ENCODE data around the gene ARPP21.

The ARPP21 gene

DNA sequence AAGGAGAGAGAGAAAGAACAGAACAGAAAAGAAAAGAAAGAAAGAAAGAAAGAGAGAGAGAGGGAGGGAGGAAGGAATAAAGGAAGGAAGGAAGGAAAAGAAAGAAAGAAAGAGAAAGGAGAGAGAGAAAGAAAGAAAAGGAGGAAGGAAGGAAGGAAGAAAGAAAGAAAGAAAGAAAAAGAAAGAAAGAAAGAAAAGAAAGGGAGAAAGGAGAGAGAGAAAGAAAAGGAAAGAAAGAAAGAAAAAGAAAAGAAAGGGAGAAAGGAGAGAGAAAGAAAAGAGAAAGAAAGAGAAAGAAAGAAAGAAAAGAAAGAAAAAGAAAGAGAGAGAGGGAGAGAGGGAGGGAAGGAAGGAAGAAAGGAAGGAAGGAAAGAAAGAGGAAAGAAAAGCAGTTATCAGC, 108.8 kb downstream of the ARPP21 start (continued):
- TF ChIP-seq, protein P1, sequence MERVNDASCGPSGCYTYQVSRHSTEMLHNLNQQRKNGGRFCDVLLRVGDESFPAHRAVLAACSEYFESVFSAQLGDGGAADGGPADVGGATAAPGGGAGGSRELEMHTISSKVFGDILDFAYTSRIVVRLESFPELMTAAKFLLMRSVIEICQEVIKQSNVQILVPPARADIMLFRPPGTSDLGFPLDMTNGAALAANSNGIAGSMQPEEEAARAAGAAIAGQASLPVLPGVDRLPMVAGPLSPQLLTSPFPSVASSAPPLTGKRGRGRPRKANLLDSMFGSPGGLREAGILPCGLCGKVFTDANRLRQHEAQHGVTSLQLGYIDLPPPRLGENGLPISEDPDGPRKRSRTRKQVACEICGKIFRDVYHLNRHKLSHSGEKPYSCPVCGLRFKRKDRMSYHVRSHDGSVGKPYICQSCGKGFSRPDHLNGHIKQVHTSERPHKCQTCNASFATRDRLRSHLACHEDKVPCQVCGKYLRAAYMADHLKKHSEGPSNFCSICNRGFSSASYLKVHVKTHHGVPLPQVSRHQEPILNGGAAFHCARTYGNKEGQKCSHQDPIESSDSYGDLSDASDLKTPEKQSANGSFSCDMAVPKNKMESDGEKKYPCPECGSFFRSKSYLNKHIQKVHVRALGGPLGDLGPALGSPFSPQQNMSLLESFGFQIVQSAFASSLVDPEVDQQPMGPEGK (CRISPR knock-in tag; IDR thresholded peaks at IDR 0.05; ENCODE audit: borderline replicate concordance): no peak
- TF ChIP-seq SNAI2 (CRISPR knock-in tag; IDR thresholded peaks at IDR 0.05) (no peak), OSR1 (CRISPR knock-in tag; IDR thresholded peaks at IDR 0.05) (no peak), TCF4 (CRISPR knock-in tag; IDR thresholded peaks at IDR 0.05; ENCODE audit: borderline replicate concordance) (no peak), CSDC2 (CRISPR knock-in tag; IDR thresholded peaks at IDR 0.05) (no peak)

DNA sequence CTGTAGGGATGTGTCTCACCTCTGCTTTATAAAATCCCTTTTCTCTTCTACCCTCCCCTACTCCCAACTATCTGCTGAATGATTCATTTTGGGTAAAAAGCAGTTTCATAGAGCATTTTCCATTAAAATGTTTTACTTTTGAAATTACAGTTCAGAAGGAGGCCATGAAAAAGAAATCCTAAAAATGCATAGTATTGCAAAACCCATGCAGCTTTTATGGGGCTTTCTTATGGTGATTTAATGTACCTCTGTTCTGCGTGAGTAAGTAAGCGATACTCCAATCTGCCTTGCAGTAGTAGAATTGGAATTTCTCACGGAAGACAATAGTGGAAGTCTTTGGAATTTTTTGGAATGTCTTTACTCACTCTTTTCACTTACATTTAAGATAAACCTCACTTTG, 111.9 kb downstream of the ARPP21 start:
- TF ChIP-seq ARNTL (CRISPR knock-in tag; IDR thresholded peaks at IDR 0.05; ENCODE audit: borderline replicate concordance, low read depth): no peak
- no peak for TF ChIP-seq ZFP30 (CRISPR knock-in tag; IDR thresholded peaks at IDR 0.05)
- TF ChIP-seq TCF4 (CRISPR knock-in tag; IDR thresholded peaks at IDR 0.05; ENCODE audit: borderline replicate concordance): no peak
- no peak for TF ChIP-seq ISL1 (CRISPR knock-in tag; IDR thresholded peaks at IDR 0.05)
- no peak for TF ChIP-seq RARB (CRISPR knock-in tag; IDR thresholded peaks at IDR 0.05)
- no peak for TF ChIP-seq ZNF8 (CRISPR knock-in tag; IDR thresholded peaks at IDR 0.05)
- TF ChIP-seq TOX (CRISPR knock-in tag; IDR thresholded peaks at IDR 0.05; ENCODE audit: borderline replicate concordance): no peak
- no peak for ATAC-seq

- TF ChIP-seq, protein P2, sequence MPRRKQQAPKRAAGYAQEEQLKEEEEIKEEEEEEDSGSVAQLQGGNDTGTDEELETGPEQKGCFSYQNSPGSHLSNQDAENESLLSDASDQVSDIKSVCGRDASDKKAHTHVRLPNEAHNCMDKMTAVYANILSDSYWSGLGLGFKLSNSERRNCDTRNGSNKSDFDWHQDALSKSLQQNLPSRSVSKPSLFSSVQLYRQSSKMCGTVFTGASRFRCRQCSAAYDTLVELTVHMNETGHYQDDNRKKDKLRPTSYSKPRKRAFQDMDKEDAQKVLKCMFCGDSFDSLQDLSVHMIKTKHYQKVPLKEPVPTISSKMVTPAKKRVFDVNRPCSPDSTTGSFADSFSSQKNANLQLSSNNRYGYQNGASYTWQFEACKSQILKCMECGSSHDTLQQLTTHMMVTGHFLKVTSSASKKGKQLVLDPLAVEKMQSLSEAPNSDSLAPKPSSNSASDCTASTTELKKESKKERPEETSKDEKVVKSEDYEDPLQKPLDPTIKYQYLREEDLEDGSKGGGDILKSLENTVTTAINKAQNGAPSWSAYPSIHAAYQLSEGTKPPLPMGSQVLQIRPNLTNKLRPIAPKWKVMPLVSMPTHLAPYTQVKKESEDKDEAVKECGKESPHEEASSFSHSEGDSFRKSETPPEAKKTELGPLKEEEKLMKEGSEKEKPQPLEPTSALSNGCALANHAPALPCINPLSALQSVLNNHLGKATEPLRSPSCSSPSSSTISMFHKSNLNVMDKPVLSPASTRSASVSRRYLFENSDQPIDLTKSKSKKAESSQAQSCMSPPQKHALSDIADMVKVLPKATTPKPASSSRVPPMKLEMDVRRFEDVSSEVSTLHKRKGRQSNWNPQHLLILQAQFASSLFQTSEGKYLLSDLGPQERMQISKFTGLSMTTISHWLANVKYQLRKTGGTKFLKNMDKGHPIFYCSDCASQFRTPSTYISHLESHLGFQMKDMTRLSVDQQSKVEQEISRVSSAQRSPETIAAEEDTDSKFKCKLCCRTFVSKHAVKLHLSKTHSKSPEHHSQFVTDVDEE (CRISPR knock-in tag; IDR thresholded peaks at IDR 0.05): no peak
- TF ChIP-seq BACH2 (CRISPR knock-in tag; IDR thresholded peaks at IDR 0.05; ENCODE audit: borderline replicate concordance) (no peak), CSRNP3 (CRISPR knock-in tag; IDR thresholded peaks at IDR 0.05) (no peak), ISL1 (CRISPR knock-in tag; IDR thresholded peaks at IDR 0.05) (no peak), RARB (CRISPR knock-in tag; IDR thresholded peaks at IDR 0.05) (no peak), SNAI2 (CRISPR knock-in tag; IDR thresholded peaks at IDR 0.05) (no peak), ARNTL (CRISPR knock-in tag; IDR thresholded peaks at IDR 0.05; ENCODE audit: borderline replicate concordance, low read depth) (no peak), TCF4 (CRISPR knock-in tag; IDR thresholded peaks at IDR 0.05; ENCODE audit: borderline replicate concordance) (no peak), ZC3H10 (CRISPR knock-in tag; IDR thresholded peaks at IDR 0.05) (no peak), ZNF565 (CRISPR knock-in tag; conservative IDR thresholded peaks at IDR 0.05; ENCODE audit: low read depth) (no peak), PPARA (CRISPR knock-in tag; IDR thresholded peaks at IDR 0.05; ENCODE audit: borderline replicate concordance) (no peak), ZNF8 (CRISPR knock-in tag; IDR thresholded peaks at IDR 0.05) (no peak), GLIS3 (CRISPR knock-in tag; IDR thresholded peaks at IDR 0.05) (no peak), ESRRG (CRISPR knock-in tag; IDR thresholded peaks at IDR 0.05) (no peak), ZFP3 (CRISPR knock-in tag; IDR thresholded peaks at IDR 0.05) (no peak), ZFP30 (CRISPR knock-in tag; IDR thresholded peaks at IDR 0.05) (no peak), CSDC2 (CRISPR knock-in tag; IDR thresholded peaks at IDR 0.05) (no peak)
- TF ChIP-seq, protein P3, sequence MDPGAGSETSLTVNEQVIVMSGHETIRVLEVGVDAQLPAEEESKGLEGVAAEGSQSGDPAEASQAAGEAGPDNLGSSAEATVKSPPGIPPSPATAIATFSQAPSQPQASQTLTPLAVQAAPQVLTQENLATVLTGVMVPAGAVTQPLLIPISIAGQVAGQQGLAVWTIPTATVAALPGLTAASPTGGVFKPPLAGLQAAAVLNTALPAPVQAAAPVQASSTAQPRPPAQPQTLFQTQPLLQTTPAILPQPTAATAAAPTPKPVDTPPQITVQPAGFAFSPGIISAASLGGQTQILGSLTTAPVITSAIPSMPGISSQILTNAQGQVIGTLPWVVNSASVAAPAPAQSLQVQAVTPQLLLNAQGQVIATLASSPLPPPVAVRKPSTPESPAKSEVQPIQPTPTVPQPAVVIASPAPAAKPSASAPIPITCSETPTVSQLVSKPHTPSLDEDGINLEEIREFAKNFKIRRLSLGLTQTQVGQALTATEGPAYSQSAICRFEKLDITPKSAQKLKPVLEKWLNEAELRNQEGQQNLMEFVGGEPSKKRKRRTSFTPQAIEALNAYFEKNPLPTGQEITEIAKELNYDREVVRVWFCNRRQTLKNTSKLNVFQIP (CRISPR knock-in tag; IDR thresholded peaks at IDR 0.05; ENCODE audit: borderline replicate concordance, low read depth): no peak
- TF ChIP-seq, protein P1 (CRISPR knock-in tag; IDR thresholded peaks at IDR 0.05; ENCODE audit: borderline replicate concordance): no peak
- ATAC-seq: no peak
Measured at GRCh38 chr3:35757991-35758757, 118.8 kb downstream of the ARPP21 start.
